Measurements from ENCODE around the gene FRZB. TPM values are rescaled to one million over a fixed set of nuclear protein-coding genes. Genes with fewer than 3 reads are reported as not detected.

Gene FRZB
- polyA plus RNA-seq, 4 donors, result 9.1 to 15.7 (median 10.5) TPM

DNA sequence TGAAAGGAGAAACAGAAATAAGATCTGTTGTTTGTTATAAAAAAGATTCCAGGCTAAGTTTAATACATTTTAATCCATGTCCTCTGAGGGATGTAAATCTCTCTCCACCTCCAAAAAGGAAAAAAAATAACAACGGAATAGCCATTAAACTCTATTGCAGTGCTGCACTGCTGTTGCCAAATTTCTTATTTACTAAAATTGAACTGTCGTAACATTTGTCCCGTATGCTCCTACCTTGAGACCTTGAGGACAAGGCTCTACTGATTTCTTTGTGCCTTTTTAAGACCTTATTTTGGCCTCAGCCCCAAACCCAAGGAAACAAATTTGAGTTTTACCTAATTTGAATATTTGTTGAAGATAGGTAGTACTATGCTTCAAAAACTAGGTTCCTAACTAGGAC lies 56.4 kb downstream of the FRZB start:
- DNase-seq (ENCODE audit: low read depth in 4 of 4, low spot score in 2 of 4), result no peak

DNA sequence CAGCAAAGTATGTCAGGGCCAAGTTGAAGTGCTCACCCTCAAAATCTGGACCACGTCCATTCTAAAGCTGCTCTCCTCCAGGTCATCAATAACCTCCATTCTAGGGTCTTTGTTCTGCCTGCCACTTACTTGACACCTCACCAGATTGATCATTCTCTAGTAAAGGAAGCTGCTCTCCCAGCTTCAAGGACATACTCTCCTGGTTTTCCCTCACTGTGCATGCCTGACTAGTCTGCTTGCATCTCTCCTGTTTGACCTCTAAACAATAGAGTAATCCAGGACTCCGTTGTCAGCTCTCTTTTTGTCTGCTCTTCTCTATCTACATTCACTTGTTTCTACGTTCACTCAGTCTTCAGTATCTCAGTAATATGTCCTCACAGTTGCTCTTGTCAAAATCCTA lies 59.1 kb downstream of the FRZB start:
- no peak for DNase-seq (ENCODE audit: low read depth in 4 of 4, low spot score in 2 of 4)

DNA sequence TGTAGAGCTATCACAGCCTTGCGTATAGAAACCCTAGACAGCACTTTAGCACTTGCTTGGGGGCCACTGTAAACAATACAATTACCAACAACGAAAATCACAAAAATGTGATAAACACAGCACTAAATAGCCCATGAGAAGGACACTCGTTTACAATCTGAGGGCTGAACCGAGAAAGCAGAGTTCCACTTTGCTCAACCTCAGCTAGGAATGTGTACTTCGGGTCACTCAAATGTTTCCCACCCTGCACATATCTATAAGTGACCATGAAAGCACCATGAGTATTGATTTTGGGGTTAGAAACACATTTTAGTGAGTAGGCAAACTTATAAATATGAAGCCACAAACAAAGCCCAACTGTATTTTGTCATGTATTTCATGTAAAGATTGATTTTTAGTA lies 62.3 kb downstream of the FRZB start:
- DNase-seq (ENCODE audit: low read depth in 4 of 4, low spot score in 2 of 4), result no peak

DNA sequence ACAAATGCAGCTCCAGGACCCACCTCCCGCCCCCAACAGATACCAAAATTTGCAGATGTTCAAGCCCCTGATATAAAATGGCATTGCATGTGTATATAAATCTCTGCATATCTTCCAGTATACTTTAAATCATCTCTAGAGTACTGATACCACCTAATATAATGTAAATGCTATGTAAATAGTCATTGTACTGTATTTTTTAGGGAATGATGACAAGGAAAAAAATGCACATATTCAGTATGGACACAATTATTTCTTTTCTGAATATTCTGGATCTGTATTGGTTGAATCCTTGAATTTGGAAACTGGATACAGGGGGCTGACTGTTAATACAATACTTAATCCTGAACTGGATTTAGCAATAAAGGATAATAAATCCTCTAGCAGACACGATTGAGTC lies 67.7 kb downstream of the FRZB start:
- no peak for DNase-seq (ENCODE audit: low read depth in 4 of 4, low spot score in 2 of 4)

DNA sequence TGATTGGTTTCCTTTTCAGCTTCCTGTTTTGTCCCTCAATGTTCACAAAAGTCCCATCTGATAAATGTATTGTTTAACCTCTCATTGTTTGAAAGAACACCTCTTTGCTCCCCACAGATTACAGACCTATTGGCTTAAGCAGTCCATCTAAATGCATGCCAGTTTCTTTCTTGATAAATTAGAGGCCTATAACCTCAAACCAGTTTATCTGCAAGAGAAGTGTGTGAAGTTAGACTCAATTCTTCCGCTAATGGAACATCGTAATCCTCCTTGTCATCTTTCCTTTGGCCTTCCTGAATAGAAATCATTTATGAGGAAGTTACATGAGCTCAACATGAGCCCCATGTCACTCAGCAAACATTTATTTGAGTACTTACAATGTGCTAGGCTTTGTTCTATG lies 74.0 kb downstream of the FRZB start:
- no peak for DNase-seq (ENCODE audit: low read depth in 4 of 4, low spot score in 2 of 4)

DNA sequence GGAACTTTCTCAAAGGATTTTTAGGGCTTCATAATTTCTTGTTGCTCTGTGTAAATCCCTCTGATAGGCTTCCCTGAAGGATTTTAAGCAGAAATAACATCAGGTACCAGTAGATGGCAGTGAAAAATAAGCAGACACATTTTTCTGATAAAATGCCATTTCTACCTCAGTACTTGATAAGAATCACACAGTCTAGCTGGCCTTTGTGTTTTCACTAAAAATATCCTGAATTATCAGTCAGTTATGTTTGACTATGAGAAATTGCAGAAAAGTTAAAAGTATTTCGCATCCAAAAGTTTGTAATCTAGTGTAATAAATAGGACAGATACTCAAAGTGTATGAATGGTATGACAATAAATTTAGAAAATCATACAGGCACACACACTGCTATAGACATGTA lies 81.7 kb downstream of the FRZB start:
- DNase-seq (ENCODE audit: low read depth in 4 of 4, low spot score in 2 of 4), result peak in 2 of 4 donors; percentile 16 to 36

DNA sequence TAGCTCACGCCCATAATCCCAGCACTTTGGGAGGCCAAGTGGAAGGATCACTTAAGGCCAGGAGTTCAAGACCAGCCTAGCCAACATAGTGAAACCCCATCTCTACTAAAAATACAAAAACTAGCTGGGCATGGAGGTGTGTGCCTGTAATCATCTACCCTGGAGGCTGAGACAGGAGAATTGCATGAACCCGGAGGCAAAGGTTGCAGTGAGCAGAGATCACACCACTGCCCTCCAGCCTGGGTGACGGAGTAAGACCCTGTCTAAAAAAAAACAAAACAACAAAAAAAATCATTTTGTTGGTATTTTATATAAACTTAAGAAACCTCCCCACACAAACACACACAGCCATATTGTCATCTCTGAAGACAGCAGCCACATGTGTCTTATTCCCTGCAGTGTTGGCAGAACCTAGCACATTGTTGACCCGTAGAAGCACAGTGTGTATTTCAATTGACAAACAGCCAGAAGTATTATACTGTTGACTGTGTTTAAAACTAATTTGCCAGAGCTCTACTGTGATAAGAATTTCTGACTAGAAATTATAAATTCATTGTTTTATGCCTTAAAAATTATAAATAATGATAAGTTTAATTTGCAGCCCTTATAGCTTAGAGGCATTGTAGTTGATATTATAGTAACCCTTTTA lies 82.3 kb downstream of the FRZB start:
- no peak for DNase-seq (ENCODE audit: low read depth in 4 of 4, low spot score in 2 of 4)

Other genes starting within 250 kb of the FRZB start
- 100 to 1,000 TPM; 137 to 176 (median 159) TPM for gene DNAJC10, start 150.4 kb downstream of the FRZB start, polyA plus RNA-seq (ENCODE audit: insufficient read length in 4 of 4)
- 100 to 1,000 TPM; 109 to 142 (median 130) TPM for gene NCKAP1, start 171.8 kb upstream of the FRZB start, polyA plus RNA-seq (ENCODE audit: insufficient read length in 4 of 4)
- gene DUSP19, start 212.1 kb upstream of the FRZB start, polyA plus RNA-seq (ENCODE audit: insufficient read length in 4 of 4), result 1 to 10 TPM; 3.9 to 6.6 (median 5.4) TPM